HG02973 (cell line): Measurements from ENCODE around the gene TMEM244.
"Not testable (repeated sequence)": the region's sequence is repeated elsewhere in the genome, so short reads cannot be mapped to it uniquely, and the experiment has no call there.

Experiments used
- ATAC-seq: cut with Tn5 transposase; IDR thresholded peaks from one replicate; pipeline ENCODE4 v1.9.1; 2021; ENCODE audit warnings: moderate library complexity; ENCODE audit not compliant: unreplicated experiment

Gene TMEM244

DNA sequence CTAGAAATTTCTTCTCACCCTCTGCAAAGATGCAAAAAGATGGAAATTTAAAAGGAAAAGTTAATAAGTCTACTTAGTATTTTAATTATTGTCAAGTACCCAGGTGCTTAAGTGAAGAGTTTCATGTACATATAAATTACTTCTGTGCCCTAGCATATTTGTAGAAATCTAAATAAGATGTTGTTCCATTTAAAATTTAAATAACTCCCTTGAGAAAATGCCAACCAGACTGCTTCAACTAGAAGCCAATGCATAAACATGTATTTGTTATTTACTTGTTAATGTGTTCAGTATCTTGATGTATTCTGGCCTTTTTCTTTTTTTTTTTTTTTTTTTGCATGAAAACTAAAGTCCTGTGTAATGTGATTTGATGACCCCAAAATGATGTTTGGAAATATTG is 6.3 kb upstream of the TMEM244 start:
- ATAC-seq: no peak

DNA sequence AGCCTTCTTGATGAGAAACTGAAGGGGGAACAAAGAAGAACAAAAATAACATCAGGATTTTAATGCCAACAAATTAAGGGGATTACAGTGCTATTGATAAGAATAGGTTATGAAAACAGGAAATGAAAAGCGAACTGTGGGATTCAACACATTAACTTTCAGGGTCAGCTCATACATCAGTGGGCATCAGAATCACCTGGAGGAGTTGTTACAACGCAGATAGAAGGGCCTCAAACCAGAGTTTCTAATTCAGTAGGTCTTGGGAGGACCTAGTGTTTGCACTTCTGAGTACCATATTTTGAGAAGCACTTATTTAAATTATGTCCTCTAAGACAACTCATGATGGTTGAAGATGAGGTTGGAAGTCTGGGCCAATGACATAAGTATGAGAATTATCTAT is 5.6 kb upstream of the TMEM244 start:
- no peak for ATAC-seq

DNA sequence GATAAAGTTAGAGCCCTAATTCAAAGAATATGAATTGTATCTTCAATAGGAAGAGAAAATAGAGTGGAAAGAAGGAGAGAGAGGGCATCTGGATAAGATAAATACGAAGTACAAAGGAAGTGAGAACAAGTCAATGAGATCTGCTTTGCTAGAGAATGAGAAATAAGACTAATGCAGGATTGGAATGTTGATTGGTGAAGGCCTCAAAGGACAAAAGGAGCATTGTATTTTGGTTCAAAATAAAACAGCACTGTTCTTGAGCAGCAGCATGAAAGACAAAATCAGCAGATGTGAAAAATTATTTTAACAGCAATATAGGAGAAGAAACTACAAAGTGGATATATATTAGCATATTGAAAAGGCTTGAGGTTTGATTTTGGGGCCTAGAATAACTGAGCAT is 5.1 kb upstream of the TMEM244 start:
- ATAC-seq: no peak

DNA sequence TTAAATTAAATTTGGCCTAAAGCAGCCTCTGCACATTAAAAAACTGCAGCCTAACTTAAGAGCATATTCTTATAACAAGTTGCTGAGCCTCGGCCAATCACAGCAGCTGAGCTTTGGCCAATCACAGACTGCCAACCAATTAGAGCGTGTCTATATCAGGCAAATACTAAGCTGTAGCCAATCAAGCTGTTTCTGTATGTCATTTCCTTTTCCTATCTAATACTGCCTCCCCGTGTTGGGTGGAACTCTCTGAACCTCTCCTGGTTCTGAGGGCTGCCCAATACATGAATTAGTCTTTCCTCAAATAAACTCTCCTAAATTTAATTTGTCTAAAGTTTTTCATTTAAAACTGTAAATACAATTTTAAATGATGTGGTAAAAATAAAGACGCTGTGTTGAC is 3.9 kb upstream of the TMEM244 start:
- no peak for ATAC-seq

DNA sequence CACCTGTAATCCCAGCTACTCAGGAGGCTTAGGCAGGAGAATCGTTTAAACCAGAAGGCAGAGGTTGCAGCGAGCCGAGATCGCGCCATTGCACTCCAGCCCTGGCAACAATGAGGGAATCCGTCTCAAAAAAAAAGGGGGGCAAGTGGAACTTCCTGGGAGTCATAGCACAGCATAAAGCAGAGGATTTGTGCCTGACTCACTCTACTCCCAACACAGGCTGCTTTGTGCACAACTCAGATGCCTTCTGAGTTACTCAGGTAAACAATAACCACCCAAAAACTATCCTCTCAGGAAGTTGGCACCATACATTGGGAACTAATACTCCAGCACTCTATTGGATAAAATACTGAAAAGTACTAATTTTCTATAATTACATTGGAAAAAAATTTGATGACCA is 2.5 kb upstream of the TMEM244 start:
- no peak for ATAC-seq

DNA sequence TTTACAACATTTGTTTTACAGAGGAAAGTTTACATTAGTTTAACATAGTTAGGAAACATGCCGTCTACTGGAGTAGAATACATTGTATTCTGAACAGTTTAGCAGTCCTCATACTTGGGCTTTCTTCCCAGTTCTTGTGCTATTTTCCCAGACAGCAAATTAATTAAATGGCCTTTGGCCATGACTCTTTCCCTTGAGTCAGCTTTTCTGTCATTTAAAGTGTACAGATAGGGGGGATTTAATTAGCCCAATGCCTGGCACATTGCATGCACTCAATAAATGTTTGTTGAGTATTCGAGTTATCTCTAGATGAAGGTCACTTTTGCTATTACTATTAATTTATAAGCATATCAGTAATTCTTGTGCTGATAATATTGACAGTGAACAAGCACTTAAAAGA is 1.6 kb downstream of the TMEM244 start:
- ATAC-seq: no peak

DNA sequence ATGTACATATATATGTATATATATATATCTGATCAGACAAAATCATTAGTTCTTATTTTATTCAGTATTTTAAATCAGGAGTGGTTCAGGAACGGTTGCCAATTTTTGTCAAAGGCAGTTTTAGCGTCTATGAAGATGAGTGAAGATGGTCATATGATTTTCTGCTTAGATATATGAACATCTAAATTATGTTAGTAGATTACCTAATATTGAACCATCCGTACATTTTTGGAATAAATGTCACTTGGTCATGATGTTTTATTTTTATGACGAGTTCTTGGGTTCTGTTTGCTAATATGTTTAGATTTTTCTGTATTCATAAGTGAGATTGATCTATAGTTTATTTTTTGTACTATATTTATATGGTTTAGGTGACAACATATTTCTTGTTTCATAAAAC is 3.3 kb downstream of the TMEM244 start:
- ATAC-seq: no peak

DNA sequence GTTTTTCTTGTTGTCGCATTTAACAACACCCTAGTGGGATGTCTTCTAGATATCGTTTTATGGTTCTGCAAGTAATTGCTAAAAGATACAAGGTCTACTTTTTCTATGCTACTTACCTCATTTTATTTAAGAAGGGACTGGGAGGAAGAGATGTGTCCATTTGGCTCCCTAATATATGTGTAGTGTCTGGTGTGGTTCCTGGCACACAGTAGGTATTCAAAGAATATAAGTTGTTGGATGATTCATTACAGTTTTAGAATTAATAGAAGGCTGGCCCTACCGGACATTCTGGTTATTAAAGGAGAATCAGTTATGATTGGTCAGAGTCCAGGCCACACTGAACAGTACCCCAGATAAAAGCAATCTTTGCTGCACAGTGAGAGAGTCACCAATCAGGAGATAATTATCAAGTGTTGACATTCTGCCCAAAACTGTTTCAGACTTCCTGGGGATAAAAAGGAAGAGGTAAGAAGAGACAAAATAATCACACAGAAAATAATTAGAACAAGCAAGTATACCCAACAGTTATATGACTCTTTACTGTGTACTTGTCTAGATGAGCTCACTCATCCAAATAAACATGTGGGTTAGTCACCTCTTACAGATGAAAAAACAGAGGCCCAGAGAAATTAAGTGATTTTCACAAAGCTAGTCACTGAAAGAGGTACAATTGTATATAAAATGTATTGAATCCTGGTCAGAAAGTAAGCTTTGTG is 7.0 kb downstream of the TMEM244 start:
- no peak for ATAC-seq

DNA sequence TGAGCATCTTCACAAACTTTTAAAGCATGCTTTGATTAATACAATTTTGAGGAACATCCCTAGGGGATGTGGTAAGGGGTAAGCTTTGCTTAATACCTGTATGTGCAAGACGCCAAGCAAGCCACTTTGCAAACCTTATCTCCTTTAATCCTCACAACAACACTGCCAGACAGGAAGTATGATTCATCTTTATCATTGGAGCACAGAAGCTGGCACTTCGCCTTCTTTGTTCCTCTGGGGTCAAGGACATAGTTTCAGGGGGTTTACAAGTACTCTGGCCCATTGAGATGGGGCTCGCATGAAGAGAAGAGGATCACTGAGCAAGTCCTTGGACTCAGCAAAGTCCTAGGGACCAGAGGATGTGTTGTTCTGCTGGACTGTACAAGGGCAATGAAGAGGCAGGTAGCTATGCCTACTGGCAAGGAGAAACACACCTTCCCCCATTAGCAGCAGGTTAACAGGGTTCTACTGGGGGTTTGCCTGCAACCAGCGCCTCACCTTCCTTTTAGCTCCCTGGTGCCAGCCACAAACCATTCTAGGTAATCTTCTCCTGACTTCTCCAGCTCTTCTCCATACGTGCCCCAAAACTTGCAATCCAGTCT is 8.8 kb downstream of the TMEM244 start:
- no peak for ATAC-seq

DNA sequence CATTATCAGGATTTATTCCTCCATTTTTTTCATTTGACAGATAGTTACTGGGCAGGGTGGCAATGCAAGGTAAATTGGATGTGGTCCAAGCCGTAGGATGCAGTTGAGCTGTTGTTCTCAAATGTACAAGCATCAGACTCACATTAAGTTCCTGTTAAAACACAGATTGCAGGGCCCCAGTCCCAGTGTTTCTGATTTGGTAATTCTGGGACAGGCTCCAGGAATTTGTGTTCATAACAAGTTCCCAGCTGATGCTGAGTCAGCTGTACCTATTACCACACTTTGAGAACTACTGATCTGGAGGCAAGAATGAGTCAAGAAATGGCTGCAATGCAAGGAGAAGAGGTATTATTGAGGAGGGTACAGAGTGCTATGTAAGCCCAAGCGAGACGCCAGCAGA is 11.7 kb downstream of the TMEM244 start:
- ATAC-seq: no peak

DNA sequence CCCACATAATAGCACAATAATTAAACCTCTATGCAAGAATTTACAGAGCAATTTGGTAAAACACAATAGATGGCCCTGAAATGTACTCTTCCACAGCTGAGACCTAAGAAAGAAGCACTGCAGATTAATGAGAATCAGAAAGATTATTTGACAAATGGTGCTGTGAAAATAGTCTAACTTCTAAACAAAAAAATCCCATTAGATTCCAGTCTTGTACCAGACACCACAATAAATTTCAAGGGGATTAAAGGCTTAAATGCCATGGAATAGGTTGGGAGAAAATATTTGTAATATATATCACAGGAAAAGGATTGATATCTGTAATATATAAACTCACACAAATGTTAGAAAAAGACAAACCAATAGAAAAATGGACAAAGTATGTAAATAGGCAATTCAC is 14.4 kb downstream of the TMEM244 start:
- no peak for ATAC-seq

DNA sequence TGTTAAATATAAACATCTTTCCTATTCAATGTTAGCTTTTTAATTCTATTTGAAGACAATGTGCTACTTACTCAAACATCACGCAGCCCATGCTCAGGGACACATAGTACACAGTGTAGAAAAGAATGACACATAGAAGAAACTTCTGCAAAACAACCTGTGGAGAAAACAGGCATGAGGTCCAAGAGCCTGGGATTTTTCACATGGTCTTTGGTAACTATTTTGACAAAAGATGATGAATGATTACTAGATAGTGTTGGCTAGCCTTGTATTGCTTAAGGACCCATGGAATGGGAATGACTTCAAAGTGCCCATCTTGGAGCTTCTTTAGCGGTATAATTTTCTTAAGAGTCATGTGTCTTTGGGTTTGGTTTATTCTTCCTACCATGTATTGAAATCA is 15.4 kb downstream of the TMEM244 start:
- ATAC-seq: no peak

DNA sequence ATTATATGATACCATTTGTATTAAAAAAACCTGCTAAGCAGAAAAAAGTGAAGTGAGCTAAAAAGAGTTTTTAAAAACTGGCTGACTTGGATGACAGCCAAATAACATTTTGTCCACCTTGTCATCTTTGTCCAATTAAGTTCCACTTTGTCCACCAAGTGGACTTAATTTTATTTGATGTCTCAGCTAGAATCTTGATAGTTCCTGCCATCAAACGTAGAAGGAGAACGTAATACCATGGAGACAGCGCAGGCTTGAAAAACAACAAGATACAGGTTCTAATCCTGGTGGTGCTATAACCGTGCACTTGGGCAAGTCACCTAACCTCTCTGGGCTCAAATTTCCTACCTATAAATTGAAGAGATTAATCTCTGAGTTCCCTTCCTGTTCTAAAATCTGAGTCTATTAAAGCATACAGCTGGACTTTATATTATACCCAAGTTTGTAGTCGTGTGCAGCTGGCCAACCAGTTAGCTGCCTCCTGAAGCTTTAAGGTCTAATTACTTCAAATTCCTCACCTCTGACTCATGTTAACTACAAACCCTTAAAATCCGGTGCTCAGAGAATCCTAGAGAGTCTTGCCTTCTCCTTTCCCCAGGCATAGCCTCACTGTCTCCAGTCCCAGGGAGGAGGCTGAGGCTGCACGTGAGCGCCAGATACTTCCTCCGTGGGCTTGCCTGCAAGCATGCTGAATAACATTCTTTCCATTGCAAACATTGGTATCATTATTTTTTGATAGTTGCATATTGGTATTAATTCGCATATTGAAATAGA is 16.8 kb downstream of the TMEM244 start:
- ATAC-seq: no peak

DNA sequence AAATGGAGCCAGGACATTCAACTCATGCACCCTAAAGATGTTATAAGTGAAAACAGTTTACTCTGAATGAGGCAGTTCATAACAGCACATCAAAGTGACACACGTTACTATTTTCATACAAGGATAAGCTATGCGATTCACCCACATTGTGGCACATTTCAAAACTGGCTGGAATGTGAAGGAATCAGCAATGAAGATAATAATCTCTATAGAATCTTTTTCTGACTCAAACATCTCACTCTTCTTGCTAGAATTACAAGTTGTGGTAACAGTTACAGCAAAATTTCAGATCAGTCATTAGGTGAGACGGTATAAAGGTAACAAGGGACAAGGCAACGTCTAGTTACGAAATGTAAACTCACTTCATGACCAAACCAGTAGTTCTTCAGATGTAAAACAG is 17.5 kb downstream of the TMEM244 start:
- ATAC-seq: no peak

DNA sequence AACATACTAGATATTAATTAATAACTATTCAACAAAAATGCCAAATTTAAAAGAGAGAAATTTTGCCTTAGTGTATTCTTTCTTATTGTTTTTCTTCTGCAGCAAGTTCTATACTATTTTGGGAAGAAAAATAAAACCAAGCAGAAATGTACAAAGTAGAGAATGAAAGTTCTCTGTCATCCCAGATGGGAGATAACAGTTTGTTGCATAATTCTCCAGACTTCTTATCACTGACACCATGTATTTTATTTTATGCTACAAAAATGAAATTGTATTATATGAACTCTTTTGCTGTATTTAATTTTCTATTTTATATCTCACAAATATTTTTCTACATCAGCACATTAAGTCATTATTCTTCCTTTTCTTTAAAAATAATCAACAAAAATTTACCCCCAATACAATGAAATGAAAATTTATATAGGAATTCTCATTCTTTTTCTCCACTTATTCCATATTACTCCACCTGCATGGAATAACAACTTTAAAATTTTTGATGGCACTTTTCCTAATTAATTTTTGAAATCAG is 18.2 kb downstream of the TMEM244 start:
- no peak for ATAC-seq

DNA sequence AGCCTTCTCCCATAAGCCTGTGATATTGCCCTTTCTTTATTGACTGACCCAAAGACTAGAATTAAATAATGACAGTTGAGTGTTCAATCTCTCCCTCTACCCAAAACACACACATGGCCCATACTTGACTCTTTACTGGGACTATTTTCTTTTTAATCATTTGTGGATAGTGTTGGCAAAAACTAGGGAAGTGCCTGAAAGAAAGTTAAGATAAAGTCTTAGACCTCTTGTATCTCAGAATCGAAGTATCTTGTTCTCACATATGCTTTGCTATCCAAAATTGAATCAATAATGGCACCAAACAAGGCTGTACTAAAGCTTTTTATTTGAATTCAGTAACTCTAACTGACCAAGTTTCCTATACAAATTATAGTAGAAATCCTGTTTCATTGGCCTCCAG is 19.0 kb downstream of the TMEM244 start:
- ATAC-seq: no peak

DNA sequence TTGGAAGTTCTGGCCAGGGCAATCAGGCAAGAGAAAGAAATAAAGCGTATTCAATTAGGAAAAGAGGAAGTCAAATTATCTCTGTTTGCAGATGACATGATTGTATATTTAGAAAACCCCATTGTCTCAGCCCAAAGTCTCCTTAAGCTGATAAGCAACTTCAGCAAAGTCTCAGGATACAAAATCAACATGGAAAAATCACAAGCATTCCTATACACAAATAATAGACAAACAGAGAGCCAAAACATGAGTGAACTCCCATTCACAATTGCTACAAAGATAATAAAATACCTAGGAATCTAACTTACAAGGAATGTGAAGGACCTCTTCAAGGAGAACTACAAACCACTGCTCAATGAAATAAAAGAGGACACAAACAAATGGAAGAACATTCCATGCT is 21.6 kb downstream of the TMEM244 start:
- not testable (repeated sequence) for ATAC-seq

DNA sequence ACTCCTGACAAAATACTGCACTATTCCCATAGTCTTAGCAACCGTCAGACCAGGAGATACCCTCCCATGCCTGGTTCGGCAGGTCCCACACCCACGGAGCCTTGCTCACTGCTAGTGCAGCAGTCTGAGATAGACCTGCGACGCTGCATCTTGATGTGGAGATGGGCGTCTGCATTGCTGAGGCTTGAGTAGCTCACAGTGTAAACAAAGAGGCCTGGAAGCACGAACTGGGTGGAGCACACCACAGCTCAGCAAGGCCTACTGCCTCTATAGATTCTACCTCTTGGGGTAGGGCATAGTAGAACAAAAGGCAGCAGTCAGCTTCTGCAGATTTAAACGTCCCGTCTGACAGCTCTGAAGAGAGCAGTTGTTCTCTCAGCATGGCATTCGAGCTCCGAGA is 25.4 kb downstream of the TMEM244 start:
- ATAC-seq: no peak

DNA sequence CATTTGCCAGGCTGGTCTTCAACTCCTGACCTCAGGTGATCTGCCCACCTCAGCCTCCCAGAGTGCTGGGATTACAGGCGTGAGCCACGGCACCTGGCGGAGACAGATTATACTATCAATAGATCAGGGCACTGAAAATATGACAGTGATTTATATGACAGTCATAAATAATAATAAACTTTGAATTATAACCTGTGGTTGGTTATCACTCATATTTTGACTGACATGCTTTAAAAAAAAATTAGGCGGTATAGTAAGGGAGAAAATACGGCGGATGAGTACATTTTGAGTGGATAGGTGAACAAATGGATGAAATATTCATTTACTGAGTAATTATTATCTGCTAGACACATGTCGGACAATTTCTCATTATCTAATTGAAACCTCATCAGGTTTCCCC is 28.8 kb downstream of the TMEM244 start:
- no peak for ATAC-seq

DNA sequence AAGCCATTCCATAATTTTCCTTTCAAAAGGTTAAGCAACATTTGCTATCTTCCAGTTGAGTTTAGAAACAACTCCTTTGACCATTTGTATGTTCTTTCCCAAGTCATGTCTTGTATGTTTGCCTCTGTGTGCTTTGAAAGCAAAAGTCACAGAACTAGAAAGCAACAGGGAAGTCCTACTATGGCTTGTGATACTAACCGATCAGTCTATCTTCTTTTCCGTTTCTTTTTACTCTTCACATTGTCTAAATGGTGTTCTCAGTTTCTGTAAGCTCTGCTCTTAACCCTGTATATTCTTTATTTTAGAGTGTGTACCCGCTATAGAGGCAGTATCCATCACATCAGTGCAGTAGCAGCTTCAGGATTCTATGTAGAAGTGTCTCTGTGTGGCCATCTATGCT is 32.9 kb downstream of the TMEM244 start:
- no peak for ATAC-seq

DNA sequence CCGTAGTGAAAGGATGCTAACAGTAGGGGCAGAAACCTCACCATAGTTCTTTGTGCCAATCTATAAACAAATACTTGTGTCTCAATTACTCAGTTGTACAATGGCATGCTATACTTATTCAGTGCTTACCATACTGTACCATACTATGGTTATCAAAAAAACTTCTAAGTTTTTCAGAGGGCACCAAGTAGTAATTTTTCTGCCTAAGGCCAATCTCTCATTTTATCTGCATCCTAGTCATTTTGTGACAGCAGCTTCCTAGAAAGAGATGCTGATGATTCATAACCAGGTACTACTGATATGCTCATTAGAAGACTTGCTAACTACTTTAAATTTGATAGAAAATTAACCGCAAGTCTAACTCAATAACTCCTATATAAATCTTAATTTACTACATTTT is 42.9 kb downstream of the TMEM244 start:
- no peak for ATAC-seq

DNA sequence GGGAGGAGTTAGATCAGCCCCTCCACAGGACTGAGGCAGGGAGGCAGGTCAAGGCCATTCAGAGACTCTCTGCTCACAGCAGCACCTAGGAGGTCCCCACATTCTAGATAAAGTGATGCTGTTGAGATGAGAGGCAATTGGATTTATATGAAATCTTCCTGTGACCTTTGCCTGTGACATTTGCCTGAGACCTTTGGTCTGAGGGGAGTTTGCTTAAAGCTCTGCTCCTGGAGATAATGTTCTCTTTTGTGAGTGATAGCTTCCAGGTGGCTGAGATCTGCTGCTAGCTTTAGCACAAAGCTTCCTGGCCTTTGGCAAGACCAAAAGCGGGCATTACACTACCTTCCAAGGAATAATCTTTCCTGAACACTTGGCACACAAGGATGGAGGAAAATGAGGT is 43.3 kb downstream of the TMEM244 start:
- ATAC-seq: no peak
